Endothelial cell (in vitro differentiated cells): ENCODE data around the gene MARCHF6. TPM values are rescaled to one million over a fixed set of nuclear protein-coding genes. Genes with fewer than 3 reads are reported as not detected.

ENCODE experiments used
- DNase-seq: peaks from one replicate; pipeline ENCODE4 v3.0.0; 2021; ENCODE audit warnings: low spot score
- H3K27ac Mint-ChIP-seq: one replicate; pipeline ENCODE4 v1.8.0; 2021; ENCODE audit warnings: mixed read lengths, inconsistent platforms; ENCODE audit not compliant: unreplicated experiment
- H3K27me3 Mint-ChIP-seq: one replicate; pipeline ENCODE4 v1.8.0; 2021; ENCODE audit warnings: mild to moderate bottlenecking, moderate library complexity, mixed read lengths, inconsistent platforms; ENCODE audit not compliant: unreplicated experiment
- H3K36me3 Mint-ChIP-seq: one replicate; pipeline ENCODE4 v1.8.0; 2021; ENCODE audit warnings: mild to moderate bottlenecking, low read depth, mixed read lengths, inconsistent platforms; ENCODE audit not compliant: unreplicated experiment
- H3K4me1 Mint-ChIP-seq: one replicate; pipeline ENCODE4 v1.8.0; 2021; ENCODE audit warnings: mild to moderate bottlenecking, mixed read lengths, inconsistent platforms; ENCODE audit not compliant: unreplicated experiment
- H3K4me3 Mint-ChIP-seq: one replicate; pipeline ENCODE4 v1.8.0; 2021; ENCODE audit warnings: mild to moderate bottlenecking, mixed read lengths, inconsistent platforms; ENCODE audit not compliant: unreplicated experiment
- H3K9me3 Mint-ChIP-seq: one replicate; pipeline ENCODE4 v1.8.0; 2021; ENCODE audit warnings: mixed read lengths, inconsistent platforms; ENCODE audit not compliant: unreplicated experiment
- long read RNA-seq: library from polyadenylated mRNA; unstranded; transcript quantifications from one replicate; pipeline ENCODE4 v2.0.0, GENCODE V29; 2020; ENCODE audit not compliant: unreplicated experiment
- total RNA-seq: library from RNA; stranded (reverse); fragmentation: NEBNext Ultra II Directional; extraction: Animal tissue kit (Norgen Biotek cat#: 25700); gene quantifications from one replicate; pipeline ENCODE4 v1.2.1, GENCODE V29; 2021; ENCODE audit not compliant: unreplicated experiment
- TF ChIP-seq, protein P1 (sequence below): fragments of 200-600 bp; sonication (generic); IDR thresholded peaks from one replicate; pipeline ENCODE4 v1.5.0; 2021; ENCODE audit warnings: antibody characterized with exemption; ENCODE audit not compliant: unreplicated experiment

MARCHF6 gene, protein sequence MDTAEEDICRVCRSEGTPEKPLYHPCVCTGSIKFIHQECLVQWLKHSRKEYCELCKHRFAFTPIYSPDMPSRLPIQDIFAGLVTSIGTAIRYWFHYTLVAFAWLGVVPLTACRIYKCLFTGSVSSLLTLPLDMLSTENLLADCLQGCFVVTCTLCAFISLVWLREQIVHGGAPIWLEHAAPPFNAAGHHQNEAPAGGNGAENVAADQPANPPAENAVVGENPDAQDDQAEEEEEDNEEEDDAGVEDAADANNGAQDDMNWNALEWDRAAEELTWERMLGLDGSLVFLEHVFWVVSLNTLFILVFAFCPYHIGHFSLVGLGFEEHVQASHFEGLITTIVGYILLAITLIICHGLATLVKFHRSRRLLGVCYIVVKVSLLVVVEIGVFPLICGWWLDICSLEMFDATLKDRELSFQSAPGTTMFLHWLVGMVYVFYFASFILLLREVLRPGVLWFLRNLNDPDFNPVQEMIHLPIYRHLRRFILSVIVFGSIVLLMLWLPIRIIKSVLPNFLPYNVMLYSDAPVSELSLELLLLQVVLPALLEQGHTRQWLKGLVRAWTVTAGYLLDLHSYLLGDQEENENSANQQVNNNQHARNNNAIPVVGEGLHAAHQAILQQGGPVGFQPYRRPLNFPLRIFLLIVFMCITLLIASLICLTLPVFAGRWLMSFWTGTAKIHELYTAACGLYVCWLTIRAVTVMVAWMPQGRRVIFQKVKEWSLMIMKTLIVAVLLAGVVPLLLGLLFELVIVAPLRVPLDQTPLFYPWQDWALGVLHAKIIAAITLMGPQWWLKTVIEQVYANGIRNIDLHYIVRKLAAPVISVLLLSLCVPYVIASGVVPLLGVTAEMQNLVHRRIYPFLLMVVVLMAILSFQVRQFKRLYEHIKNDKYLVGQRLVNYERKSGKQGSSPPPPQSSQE
- 162 TPM for total RNA-seq
- long read RNA-seq, full-length matches to known transcripts, result 24 of 32 reads
- long read RNA-seq, partial matches to known transcripts, result 0 of 32 reads
- long read RNA-seq, other reads (novel, unspliced or antisense), result 8 of 32 reads

DNA sequence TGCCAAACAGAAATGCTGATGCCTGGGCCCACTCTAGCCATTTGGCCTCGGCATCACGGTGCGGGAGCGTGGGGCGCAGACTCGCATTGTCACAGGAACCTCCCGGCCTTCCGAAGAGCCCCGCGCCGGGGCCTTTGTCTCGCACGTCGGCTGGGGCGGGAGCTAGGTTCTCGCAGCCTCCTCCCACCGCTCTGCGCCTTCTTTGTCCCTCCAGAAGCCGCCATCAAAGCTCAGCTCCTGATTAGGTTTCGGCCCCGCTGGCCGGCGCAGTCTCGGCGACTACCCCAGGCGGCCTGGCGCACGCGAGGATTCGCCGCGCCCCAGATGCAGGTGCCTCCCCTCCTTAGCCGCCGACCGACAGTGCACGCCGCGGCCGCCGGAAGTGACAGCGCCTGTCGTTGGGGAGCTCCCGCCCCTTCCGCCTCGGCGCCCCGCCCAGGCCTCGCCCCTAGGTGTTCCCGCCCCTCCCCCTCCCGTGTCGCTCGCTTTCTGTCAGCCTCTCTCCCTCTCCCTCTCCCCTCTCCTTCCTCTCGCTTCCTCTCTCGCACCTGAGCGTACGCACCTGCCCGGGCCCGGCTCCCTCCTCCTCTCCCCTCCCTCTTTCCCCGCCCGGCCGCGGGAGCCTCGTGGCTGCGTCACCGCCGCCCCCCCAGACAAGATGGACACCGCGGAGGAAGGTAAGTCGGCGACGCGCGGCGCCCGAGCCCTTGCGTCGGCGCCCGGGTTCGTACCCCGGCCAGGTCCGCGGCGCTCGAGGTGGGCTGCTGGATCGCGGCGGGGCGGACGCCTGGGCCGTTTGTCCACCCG is at the start of gene MARCHF6:
MARCHF6 (plus strand) TSS at position 455 of the 807 bp plus-strand sequence; CDS start at position 659, 204 bp downstream.
- H3K9me3 Mint-ChIP-seq, result no peaks in the 10 kb centered on the region
- peak within 1 kb of the TSS; percentile 98 for H3K4me3 Mint-ChIP-seq
- DNase-seq, result peak; percentile 97
- H3K4me1 Mint-ChIP-seq, result peaks cover 23% of the 10 kb centered on the region
- no peaks in the 10 kb centered on the region for H3K36me3 Mint-ChIP-seq
- peaks cover 7% of the 10 kb centered on the region for H3K27me3 Mint-ChIP-seq
- TF ChIP-seq, protein P1, sequence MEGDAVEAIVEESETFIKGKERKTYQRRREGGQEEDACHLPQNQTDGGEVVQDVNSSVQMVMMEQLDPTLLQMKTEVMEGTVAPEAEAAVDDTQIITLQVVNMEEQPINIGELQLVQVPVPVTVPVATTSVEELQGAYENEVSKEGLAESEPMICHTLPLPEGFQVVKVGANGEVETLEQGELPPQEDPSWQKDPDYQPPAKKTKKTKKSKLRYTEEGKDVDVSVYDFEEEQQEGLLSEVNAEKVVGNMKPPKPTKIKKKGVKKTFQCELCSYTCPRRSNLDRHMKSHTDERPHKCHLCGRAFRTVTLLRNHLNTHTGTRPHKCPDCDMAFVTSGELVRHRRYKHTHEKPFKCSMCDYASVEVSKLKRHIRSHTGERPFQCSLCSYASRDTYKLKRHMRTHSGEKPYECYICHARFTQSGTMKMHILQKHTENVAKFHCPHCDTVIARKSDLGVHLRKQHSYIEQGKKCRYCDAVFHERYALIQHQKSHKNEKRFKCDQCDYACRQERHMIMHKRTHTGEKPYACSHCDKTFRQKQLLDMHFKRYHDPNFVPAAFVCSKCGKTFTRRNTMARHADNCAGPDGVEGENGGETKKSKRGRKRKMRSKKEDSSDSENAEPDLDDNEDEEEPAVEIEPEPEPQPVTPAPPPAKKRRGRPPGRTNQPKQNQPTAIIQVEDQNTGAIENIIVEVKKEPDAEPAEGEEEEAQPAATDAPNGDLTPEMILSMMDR, result no peak
- H3K27ac Mint-ChIP-seq, result peak within 1 kb of the TSS; percentile 99

DNA sequence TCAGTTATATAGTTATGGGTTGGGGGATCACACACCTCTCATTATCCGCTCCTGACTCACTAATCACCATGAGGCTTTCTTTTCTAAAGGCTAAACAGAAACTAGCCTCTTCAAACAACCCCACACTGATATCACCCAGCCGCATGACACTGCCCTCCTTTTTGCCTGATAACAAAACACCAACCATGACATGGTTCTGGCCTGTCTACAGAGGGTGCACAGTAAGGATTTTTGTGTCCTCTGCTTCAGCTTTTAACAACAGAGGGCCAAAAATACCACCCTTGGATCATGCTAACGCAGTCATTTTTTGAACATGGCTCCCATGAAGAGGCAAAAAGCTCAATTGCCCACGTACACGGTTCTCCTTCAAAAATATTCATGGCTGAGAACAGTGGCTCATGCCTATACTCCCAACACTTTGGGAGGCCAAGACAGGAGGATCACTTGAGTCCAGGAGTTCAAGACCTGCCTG is 49.8 kb upstream of the MARCHF6 start:
- Mint-ChIP-seq H3K4me1 (peaks cover 14% of the 10 kb centered on the region), H3K9me3 (no peaks in the 10 kb centered on the region), H3K27ac (no peak overlapping the region), H3K4me3 (no peak overlapping the region), H3K27me3 (peaks cover 10% of the 10 kb centered on the region), H3K36me3 (peaks cover 12% of the 10 kb centered on the region)
- TF ChIP-seq, protein P1, result no peak
- DNase-seq, result no peak

DNA sequence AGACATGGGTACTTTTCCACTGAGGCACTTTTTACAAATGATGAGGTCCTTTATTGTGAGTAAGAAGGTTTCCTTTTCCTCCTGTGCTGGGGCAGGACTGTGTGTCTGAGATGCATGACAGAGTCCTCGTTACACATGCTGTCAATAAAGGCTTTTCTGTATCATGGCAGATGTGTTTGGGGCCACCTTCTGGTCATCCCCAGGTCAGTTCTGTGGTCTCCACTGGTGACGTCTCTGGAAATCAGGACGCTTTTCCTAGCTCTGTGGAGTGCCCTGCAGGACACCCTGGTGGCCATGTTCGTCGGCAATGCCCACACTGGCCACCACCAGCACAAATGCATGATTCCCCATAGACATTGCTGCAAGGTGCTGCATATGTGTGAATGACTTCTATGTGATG is 48.6 kb upstream of the MARCHF6 start:
- Mint-ChIP-seq H3K36me3 (peaks cover 4% of the 10 kb centered on the region), H3K4me3 (no peak overlapping the region), H3K27me3 (peaks cover 12% of the 10 kb centered on the region), H3K9me3 (no peaks in the 10 kb centered on the region), H3K4me1 (peaks cover 14% of the 10 kb centered on the region), H3K27ac (no peak overlapping the region)
- TF ChIP-seq, protein P1, result no peak
- no peak for DNase-seq

DNA sequence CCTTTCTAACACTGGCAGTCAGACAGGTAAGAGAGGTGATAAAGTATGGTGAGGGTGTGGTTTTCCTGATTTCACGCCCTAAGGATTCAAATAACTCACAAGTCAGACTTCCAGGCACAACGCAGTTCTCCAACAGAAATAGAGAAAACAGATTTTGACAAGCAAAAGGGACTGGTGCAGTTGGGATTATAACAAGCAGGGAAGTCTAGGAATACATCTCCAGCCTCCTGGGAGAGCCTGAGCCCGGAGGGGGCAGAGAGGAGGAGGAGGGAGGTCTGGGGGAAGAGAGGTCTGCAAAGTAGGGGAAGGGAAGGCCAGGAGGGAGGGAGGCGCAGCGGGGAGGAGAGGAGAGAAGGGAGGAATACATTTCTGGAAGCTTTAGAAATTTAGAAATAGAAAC is 47.4 kb upstream of the MARCHF6 start:
- Mint-ChIP-seq H3K27me3 (peaks cover 12% of the 10 kb centered on the region), H3K4me3 (no peak overlapping the region), H3K36me3 (peaks cover 3% of the 10 kb centered on the region), H3K4me1 (peaks cover 14% of the 10 kb centered on the region), H3K27ac (no peak overlapping the region), H3K9me3 (no peaks in the 10 kb centered on the region)
- TF ChIP-seq, protein P1, result no peak
- no peak for DNase-seq
